HCT116 (cell line): ENCODE results near the gene IL17RB. TPM values are rescaled to one million over a fixed set of nuclear protein-coding genes. Genes with fewer than 3 reads are reported as not detected.

Experiments
- ATAC-seq: fragments of 200-7000 bp; cut with Tn5 transposase; 2 replicates; pipeline ENCODE4 v1.9.1; 2020; ENCODE audit warnings: mild to moderate bottlenecking, moderate library complexity
- BruUV-seq: library from RNA; stranded (reverse); fragments of 400-500 nt; replicated peaks from 2 replicates; lab custom pipeline; 2021; lab: Mats Ljungman, UMichigan
- CTCF ChIA-PET: fragments of 300-600 bp; sonication (Branson Sonifier 250); formaldehyde crosslinking; loops from one replicate; lab custom pipeline; 2021; ENCODE audit warnings: antibody characterized with exemption; lab: Charles Lee
- POLR2A ChIA-PET: fragments of 300-600, 350-600 bp; sonication (Branson Sonifier 250); formaldehyde crosslinking; loops from one replicate; lab custom pipeline; 2021; ENCODE audit warnings: antibody characterized with exemption; lab: Charles Lee
- RAD21 ChIA-PET, 2 experiments: fragments of 300-600 bp; sonication (Branson Sonifier 250); formaldehyde crosslinking; loops; one replicate each; lab custom pipeline; 2023; ENCODE audit warnings: low total read pairs in 2 of 2; ENCODE audit not compliant: uncharacterized antibody in 2 of 2, unreplicated experiment in 2 of 2, low non-redundant PET in 1 of 2; lab: Charles Lee
- DNase-seq: peaks from one replicate; pipeline ENCODE4 v3.0.0-alpha.2; 2010; ENCODE audit warnings: low read depth, low spot score
- H2AFZ ChIP-seq: fragments of 200-600 bp; shearing (Covaris generic), sonication (generic); 2 replicates; pipeline ENCODE4 v1.6.1; 2017; ENCODE audit warnings: low read depth, mixed run types, mixed read lengths, antibody characterized with exemption, low read length; ENCODE audit not compliant: poor library complexity, severe bottlenecking
- H3K27ac ChIP-seq: 2 replicates; pipeline ENCODE4 v1.5.1; 2012; ENCODE audit warnings: low read depth, low read length
- H3K27me3 ChIP-seq: fragments of 200-600 bp; sonication (generic); 2 replicates; pipeline ENCODE4 v1.6.1; 2016; ENCODE audit warnings: mixed run types, low read length, mixed read lengths; ENCODE audit not compliant: insufficient read depth
- H3K36me3 ChIP-seq, 2 experiments: fragments of 200-500 bp in 1 of 2; fragments of 200-600 bp in 1 of 2; sonication (Bioruptor generic) in 1 of 2; sonication (generic) in 1 of 2; 2 replicates each; pipeline versions ENCODE4 v1.5.1 to v1.6.1; 2014 to 2016; ENCODE audit warnings: low read length in 2 of 2, inconsistent platforms in 1 of 2, mixed read lengths in 1 of 2, mixed run types in 1 of 2; ENCODE audit not compliant: insufficient read depth in 2 of 2, control insufficient read depth in 1 of 2
- H3K4me1 ChIP-seq, 2 experiments: fragments of 200-600 bp in 1 of 2; sonication (generic) in 1 of 2; 2 replicates each; pipeline versions ENCODE4 v1.5.1 to v1.6.1; 2012 to 2017; ENCODE audit warnings: low read length in 2 of 2, inconsistent platforms in 1 of 2, mild to moderate bottlenecking in 1 of 2, mixed read lengths in 1 of 2, mixed run types in 1 of 2, moderate library complexity in 1 of 2; ENCODE audit not compliant: insufficient read depth in 2 of 2, control insufficient read depth in 1 of 2
- H3K4me2 ChIP-seq: fragments of 200-600 bp; sonication (generic); 2 replicates; pipeline ENCODE4 v1.6.1; 2017; ENCODE audit warnings: mixed run types, low read length, mixed read lengths
- H3K4me3 ChIP-seq, 2 experiments: fragments of 200-600 bp in 1 of 2; sonication (generic) in 1 of 2; replicated peaks in 1 of 2; 2 replicates each; pipeline ENCODE4 v1.5.1; 2011 to 2016; ENCODE audit warnings: low read length in 2 of 2, control low read depth in 1 of 2, low read depth in 1 of 2, mild to moderate bottlenecking in 1 of 2, mixed read lengths in 1 of 2, mixed run types in 1 of 2
- H3K79me2 ChIP-seq: fragments of 200-600 bp; sonication (generic); 2 replicates; pipeline ENCODE4 v1.6.1; 2017; ENCODE audit warnings: mild to moderate bottlenecking, mixed run types, low read length, moderate library complexity, mixed read lengths; ENCODE audit not compliant: insufficient read depth
- H3K9ac ChIP-seq: fragments of 200-600 bp; sonication (generic); 2 replicates; pipeline ENCODE4 v1.6.1; 2016; ENCODE audit warnings: low read length, mixed read lengths
- H3K9me2 ChIP-seq: fragments of 200-600 bp; sonication (generic), shearing (Covaris generic); 2 replicates; pipeline ENCODE4 v1.6.1; 2017; ENCODE audit warnings: mixed run types, mild to moderate bottlenecking, moderate library complexity; ENCODE audit not compliant: insufficient read depth
- H3K9me3 ChIP-seq, 2 experiments: fragments of 200-500 bp in 1 of 2; fragments of 200-600 bp in 1 of 2; sonication (Bioruptor generic) in 1 of 2; sonication (generic) in 1 of 2; 2 replicates each; pipeline ENCODE4 v1.6.1; 2014 to 2017; ENCODE audit warnings: low read length in 2 of 2, mixed read lengths in 2 of 2, inconsistent platforms in 1 of 2, low read depth in 1 of 2, mild to moderate bottlenecking in 1 of 2, mixed run types in 1 of 2, moderate library complexity in 1 of 2; ENCODE audit not compliant: control insufficient read depth in 1 of 2, insufficient read depth in 1 of 2
- H4K20me1 ChIP-seq: fragments of 200-600 bp; sonication (generic), shearing (Covaris generic); 2 replicates; pipeline ENCODE4 v1.6.1; 2017; ENCODE audit warnings: mixed run types, mild to moderate bottlenecking, moderate library complexity; ENCODE audit not compliant: insufficient read depth
- CTCF ChIP-seq, 3 experiments: fragments of 200-600 bp in 1 of 3; sonication (generic) in 1 of 3; IDR thresholded peaks in 2 of 3; conservative IDR thresholded peaks in 1 of 3; 2 replicates each; pipeline ENCODE4 v1.5.1; 2012 to 2017; ENCODE audit warnings: low read depth in 2 of 3, low read length in 2 of 3, antibody characterized with exemption in 1 of 3, borderline replicate concordance in 1 of 3, control low read depth in 1 of 3, mild to moderate bottlenecking in 1 of 3, mixed read lengths in 1 of 3, mixed run types in 1 of 3, moderate library complexity in 1 of 3; ENCODE audit not compliant: insufficient read depth in 1 of 3
- EGR1 ChIP-seq: IDR thresholded peaks from 2 replicates; pipeline ENCODE4 v1.6.1; 2012; ENCODE audit warnings: low read depth
- ELF1 ChIP-seq: IDR thresholded peaks from 2 replicates; pipeline ENCODE4 v1.6.1; 2012; ENCODE audit warnings: low read depth, borderline replicate concordance
- EZH2 ChIP-seq: fragments of 200-600 bp; sonication (generic); IDR thresholded peaks from 2 replicates; pipeline ENCODE4 v1.6.1; 2017; ENCODE audit warnings: antibody characterized with exemption, mixed run types
- EZH2phosphoT487 ChIP-seq: fragments of 200-600 bp; IDR thresholded peaks from 2 replicates; pipeline ENCODE4 v1.6.1; 2018; ENCODE audit warnings: antibody characterized with exemption, borderline replicate concordance
- POLR2AphosphoS5 ChIP-seq: IDR thresholded peaks from 2 replicates; pipeline ENCODE4 v1.6.1; 2011; ENCODE audit warnings: mild to moderate bottlenecking, low read depth, low read length, moderate library complexity
- SIN3A ChIP-seq: IDR thresholded peaks from 2 replicates; pipeline ENCODE4 v1.6.1; 2012; ENCODE audit warnings: low read depth
- intact Hi-C: fragments of 100-400 bp; cut with micrococcal nuclease; formaldehyde crosslinking; loops from 2 replicates; pipeline ENCODE4 v1.10.0; 2022
- total RNA-seq: library from RNA; stranded (reverse); gene quantifications from one replicate; pipeline ENCODE4 v1.2.1, GENCODE V29; 2021; ENCODE audit not compliant: unreplicated experiment

IL17RB gene
- total RNA-seq, 1 experiment from 2014 or later, result 8.3 TPM

- TF ChIP-seq EZH2, result no peak
Measured at GRCh38 chr3:53844262-53845102, 1.9 kb upstream of the IL17RB start (continued).

GRCh38 chr3:53845103-53845880 is 1.1 kb upstream of the IL17RB start:
- Histone ChIP-seq H3K4me2 (peak overlapping the region; percentile 87), H3K27ac (peak overlapping the region; percentile 83), H2AFZ (peak overlapping the region; percentile 56), H3K9me3 (no peaks in the 10 kb centered on the region), H4K20me1 (no peaks in the 10 kb centered on the region), H3K4me1 (peaks cover 39 to 51% of the 10 kb centered on the region in 2 experiments), H3K36me3 (no peaks in the 10 kb centered on the region), H3K9ac (peak overlapping the region; percentile 83), H3K27me3 (no peaks in the 10 kb centered on the region), H3K9me2 (no peaks in the 10 kb centered on the region), H3K4me3 (peak overlapping the region; percentile 45 to 72), H3K79me2 (peaks cover 6% of the 10 kb centered on the region; the same call in 1 of the 2 replicates)
- peak; percentile 66 for ATAC-seq
- intact Hi-C loops, result no loop called here
- DNase-seq, result peak; percentile 49
- RAD21 ChIA-PET, result no interaction called here
- POLR2A ChIA-PET, result interaction anchor here (1.0 to 1.7 kb wide), 2 partner anchors 16 to 47 kb away, joined by 4 read pairs; partner anchors contain the start of gene SELENOK
- BruUV-seq, result TSS peak; percentile 52
- CTCF ChIA-PET, result no interaction called here
- TF ChIP-seq POLR2AphosphoS5, result peak; percentile 51
- TF ChIP-seq EZH2phosphoT487, result no peak
- TF ChIP-seq CTCF (IDR thresholded peaks at IDR 0.05 in 2 of 3, conservative IDR thresholded peaks at IDR 0.05 in 1 of 3; ENCODE audit: borderline replicate concordance in 1 of 3, insufficient read depth in 1 of 3, low read depth in 2 of 3, low read length in 2 of 3), result peak in 2 of 3 experiments; percentile 44 to 59; a peak in 4 of 6 replicates
- TF ChIP-seq SIN3A, result no peak
- no peak for TF ChIP-seq ELF1
- TF ChIP-seq EGR1, result peak; percentile 92
